Heart left ventricle (tissue), 16 donors: ENCODE results near the gene DHRS7. TPM values are rescaled to one million over a fixed set of nuclear protein-coding genes. Genes with fewer than 3 reads are reported as not detected.
"Not testable (repeated sequence)": the region's sequence is repeated elsewhere in the genome, so short reads cannot be mapped to it uniquely, and the experiment has no call there.

Experiments
- ATAC-seq, 4 donors: fragments of 200-7000 bp; cut with Tn5 transposase; one replicate each; pipeline ENCODE4 v1.9.1; 2020 to 2022; ENCODE audit warnings: moderate library complexity in 4 of 4, mild to moderate bottlenecking in 3 of 4, moderate number of reproducible peaks in 1 of 4
- DNase-seq, 5 donors: peaks; one replicate each; pipeline ENCODE4 v3.0.0-alpha.2; 2020
- H3K27ac ChIP-seq, 12 donors: fragments of 200-600 bp; sonication (generic) in 4 of 12; one replicate each; pipeline versions ENCODE4 v1.5.0 to v1.8.0; 2016 to 2022; ENCODE audit warnings: mild to moderate bottlenecking in 2 of 12
- H3K27me3 ChIP-seq, 9 donors: fragments of 200-600 bp; sonication (generic) in 2 of 9; one replicate each; pipeline versions ENCODE4 v1.5.1 to v1.8.0; 2016 to 2022; ENCODE audit warnings: mild to moderate bottlenecking in 3 of 9
- H3K36me3 ChIP-seq, 9 donors: fragments of 200-600 bp; sonication (generic) in 2 of 9; one replicate each; pipeline versions ENCODE4 v1.5.0 to v1.8.0; 2018 to 2022; ENCODE audit warnings: mild to moderate bottlenecking in 2 of 9
- H3K4me1 ChIP-seq, 12 donors: fragments of 200-600 bp; sonication (generic) in 4 of 12; one replicate each; pipeline versions ENCODE4 v1.5.0 to v1.8.0; 2016 to 2022; ENCODE audit warnings: mild to moderate bottlenecking in 3 of 12
- H3K4me3 ChIP-seq, 12 donors: fragments of 200-600 bp; sonication (generic) in 4 of 12; one replicate each; pipeline versions ENCODE4 v1.5.0 to v1.8.0; 2017 to 2022; ENCODE audit warnings: mild to moderate bottlenecking in 9 of 12, moderate library complexity in 4 of 12
- H3K9me3 ChIP-seq, 12 donors: fragments of 200-600 bp; sonication (generic) in 4 of 12; one replicate each; pipeline versions ENCODE4 v1.5.0 to v1.8.0; 2016 to 2022; ENCODE audit warnings: mild to moderate bottlenecking in 1 of 12
- POLR2A ChIP-seq, 2 donors: fragments of 450-650 bp; IDR thresholded peaks; one replicate each; pipeline ENCODE4 v1.6.1; 2017; ENCODE audit warnings: antibody characterized with exemption in 2 of 2, mild to moderate bottlenecking in 2 of 2, moderate library complexity in 2 of 2
- WGBS, 4 donors: extraction: QIAGEN DNeasy Blood & Tissue Kit in 2 of 4; methylation state at CpG; one replicate each; pipeline versions ENCODE4 v1.1.5 to v1.1.7; 2013 to 2018; 5-methylcytosine and 5-hydroxymethylcytosine counted together
- intact Hi-C, 10 donors: fragments of 100-400 bp; cut with DNase I; formaldehyde crosslinking; loops; one replicate each; pipeline versions ENCODE4 v1.11.1 to v1.14.2; 2022
- polyA plus RNA-seq, 2 donors: library from polyadenylated mRNA; stranded (reverse); fragments of 200-250 nt; gene quantifications; one replicate each; pipeline ENCODE4 v1.2.3, GENCODE V29; 2013
- total RNA-seq, 9 donors: library from RNA; depleted of rRNA in 2 of 9; stranded (reverse); fragments of >200 nt in 2 of 9; fragmentation: NEBNext Ultra II Directional in 3 of 9; extraction: Animal tissue kit (Norgen Biotek cat#: 25700) in 3 of 9; gene quantifications; one replicate each; pipeline versions ENCODE4 v1.1.0 to v1.2.4, GENCODE V29; 2016 to 2023
- TF ChIP-seq, protein P1 (sequence below), 12 donors: fragments of 200-600 bp; sonication (generic) in 4 of 12; IDR thresholded peaks; one replicate each; pipeline versions ENCODE4 v1.5.0 to v1.8.0; 2018 to 2022; ENCODE audit warnings: antibody characterized with exemption in 12 of 12, mild to moderate bottlenecking in 5 of 12
- donor health status: ischemic (EF 13 %, LVEDD 7.1; RV severe dilation, severe dysfunction).
- donor health status: healthy with polysubstance abuse.
- donor health status: DM: no; HTN: yes; CAD: no.
- donor health status: DM: no; HTN: no; CAD: no.
- donor health status: ischemic (EF 25% LVEDD 6.9; RV normal size, moderate dysfunction).
- donor health status: ischemic (EF 25% LVEDD 5.7; RV mildly dilated, moderate dysfunction).
- donor health status: healthy.
- donor health status: DM: yes; HTN: yes; CAD: no.
- donor health status: ischemic (EF 35%, LVEDD 5.7; RV mildly dilated, moderate dysfunction).
- donor health status: nonischemic (EF 11% LVEDD 7.7; RV severe dilation, severe dysfunction).
- donor health status: DM: yes; HTN: yes; CAD: no.
- donor health status: PGD.
- donor health status: ischemic (EF 29% LVEDD 5.4; RV normal size, mild dysfunction).
- donor health status: nonischemic (EF 23%, LVEDD 6.1; RV moderate dilation, normal function).

Gene DHRS7
- total and polyA plus RNA-seq, 11 donors: 27.9 to 89.3 (median 40.5) TPM

GRCh38 chr14:60106339-60106738, 58.9 kb downstream of the DHRS7 start:
- Histone ChIP-seq H3K9me3 (no peaks in the 10 kb centered on the region), H3K36me3 (peaks cover 0 to 18% (median 14%) of the 10 kb centered on the region in 9 donors), H3K27ac (peak overlapping the region in 3 of 12 donors; percentile 3 to 50 (median 28)), H3K4me3 (no peak overlapping the region), H3K27me3 (no peaks in the 10 kb centered on the region), H3K4me1 (peaks cover 0 to 51% (median 30%) of the 10 kb centered on the region in 12 donors)
- intact Hi-C loops: loop anchor here in 3 of 10 donors (5.0 to 10.0 kb wide), 3 partner anchors 46 to 51 kb away; no protein-coding TSS in a partner anchor
- DNase-seq (peak in 1 of 5 donors; percentile 16), ATAC-seq (peak in 3 of 4 donors; percentile 68 to 75 (median 74))
- TF ChIP-seq, protein P1, sequence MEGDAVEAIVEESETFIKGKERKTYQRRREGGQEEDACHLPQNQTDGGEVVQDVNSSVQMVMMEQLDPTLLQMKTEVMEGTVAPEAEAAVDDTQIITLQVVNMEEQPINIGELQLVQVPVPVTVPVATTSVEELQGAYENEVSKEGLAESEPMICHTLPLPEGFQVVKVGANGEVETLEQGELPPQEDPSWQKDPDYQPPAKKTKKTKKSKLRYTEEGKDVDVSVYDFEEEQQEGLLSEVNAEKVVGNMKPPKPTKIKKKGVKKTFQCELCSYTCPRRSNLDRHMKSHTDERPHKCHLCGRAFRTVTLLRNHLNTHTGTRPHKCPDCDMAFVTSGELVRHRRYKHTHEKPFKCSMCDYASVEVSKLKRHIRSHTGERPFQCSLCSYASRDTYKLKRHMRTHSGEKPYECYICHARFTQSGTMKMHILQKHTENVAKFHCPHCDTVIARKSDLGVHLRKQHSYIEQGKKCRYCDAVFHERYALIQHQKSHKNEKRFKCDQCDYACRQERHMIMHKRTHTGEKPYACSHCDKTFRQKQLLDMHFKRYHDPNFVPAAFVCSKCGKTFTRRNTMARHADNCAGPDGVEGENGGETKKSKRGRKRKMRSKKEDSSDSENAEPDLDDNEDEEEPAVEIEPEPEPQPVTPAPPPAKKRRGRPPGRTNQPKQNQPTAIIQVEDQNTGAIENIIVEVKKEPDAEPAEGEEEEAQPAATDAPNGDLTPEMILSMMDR (IDR thresholded peaks at IDR 0.05): no peak
- no peak for TF ChIP-seq POLR2A (IDR thresholded peaks at IDR 0.05)
- WGBS, 4 donors: 30 to 41% (median 37%) methylated on average over 2 of the region's 2 CpGs

DNA sequence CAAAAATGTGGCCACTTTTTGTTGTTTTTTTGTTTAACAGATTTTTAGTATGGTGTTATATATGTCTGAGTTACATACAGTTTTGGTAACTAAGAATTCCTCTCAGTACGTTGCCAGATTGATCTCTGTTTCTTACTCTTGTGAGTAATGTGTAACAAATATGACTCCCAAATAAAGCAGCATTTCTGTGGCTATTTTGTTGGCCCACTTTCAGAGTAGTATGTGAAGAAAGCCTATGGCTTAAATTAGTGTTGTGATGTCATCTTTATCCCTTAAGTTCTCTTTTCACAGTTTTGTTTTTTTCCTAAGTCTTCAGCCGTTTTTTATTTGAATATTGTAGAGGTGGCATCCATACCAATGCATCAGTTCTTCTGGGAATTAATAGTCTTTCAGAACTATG, 62.8 kb downstream of the DHRS7 start:
- no peak for ATAC-seq
- no peak for DNase-seq
- H3K4me3 ChIP-seq: no peak overlapping the region
- H3K27me3 ChIP-seq: no peaks in the 10 kb centered on the region
- H3K4me1 ChIP-seq: peaks cover 0 to 59% (median 36%) of the 10 kb centered on the region in 12 donors
- intact Hi-C loops: loop anchor here in 1 of 10 donors (10.0 kb wide), 1 partner anchor 52 kb away; no protein-coding TSS in a partner anchor
- TF ChIP-seq, protein P1 (IDR thresholded peaks at IDR 0.05): no peak
- no peak for TF ChIP-seq POLR2A (IDR thresholded peaks at IDR 0.05)
- 29 to 38% (median 35%) methylated on average over 2 of the region's 2 CpGs for WGBS, 4 donors
- peaks cover 0 to 11% (median 0%) of the 10 kb centered on the region in 9 donors for H3K36me3 ChIP-seq
- H3K9me3 ChIP-seq: no peaks in the 10 kb centered on the region
- peak overlapping the region in 4 of 12 donors; percentile 18 to 34 (median 29) for H3K27ac ChIP-seq

DNA sequence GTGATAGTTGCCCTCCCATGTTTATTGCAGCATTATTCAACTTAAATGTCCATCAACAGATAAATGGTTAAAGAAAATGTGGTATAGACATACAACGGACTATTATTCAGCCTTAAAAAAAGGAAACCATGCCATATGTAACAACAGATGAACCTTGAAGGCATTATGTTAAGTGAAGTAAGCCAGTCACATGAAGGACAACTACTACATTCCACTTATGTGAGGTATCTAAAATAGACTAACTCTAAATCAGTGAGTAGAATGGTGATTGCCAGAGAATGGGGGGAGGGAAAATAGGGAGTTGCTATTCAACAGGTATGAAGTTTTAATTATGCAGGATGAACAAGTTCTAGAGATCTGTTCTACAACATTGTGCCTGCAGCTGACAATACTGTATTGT, 63.4 kb downstream of the DHRS7 start:
- ATAC-seq (peak in 3 of 4 donors; percentile 47 to 73 (median 63)), DNase-seq (no peak)
- H3K27ac ChIP-seq: peak overlapping the region in 5 of 12 donors; percentile 7 to 39 (median 19)
- peaks cover 0 to 12% (median 0%) of the 10 kb centered on the region in 9 donors for H3K36me3 ChIP-seq
- H3K4me3 ChIP-seq: no peak overlapping the region
- intact Hi-C loops: loop anchor here in 1 of 10 donors (10.0 kb wide), 1 partner anchor 53 kb away; no protein-coding TSS in a partner anchor
- no peaks in the 10 kb centered on the region for H3K27me3 ChIP-seq
- H3K9me3 ChIP-seq: no peaks in the 10 kb centered on the region
- TF ChIP-seq, protein P1 (IDR thresholded peaks at IDR 0.05): no peak
- 53 to 63% (median 58%) methylated on average over 1 of the region's 1 CpG for WGBS, 4 donors
- H3K4me1 ChIP-seq: peaks cover 0 to 61% (median 34%) of the 10 kb centered on the region in 12 donors

DNA sequence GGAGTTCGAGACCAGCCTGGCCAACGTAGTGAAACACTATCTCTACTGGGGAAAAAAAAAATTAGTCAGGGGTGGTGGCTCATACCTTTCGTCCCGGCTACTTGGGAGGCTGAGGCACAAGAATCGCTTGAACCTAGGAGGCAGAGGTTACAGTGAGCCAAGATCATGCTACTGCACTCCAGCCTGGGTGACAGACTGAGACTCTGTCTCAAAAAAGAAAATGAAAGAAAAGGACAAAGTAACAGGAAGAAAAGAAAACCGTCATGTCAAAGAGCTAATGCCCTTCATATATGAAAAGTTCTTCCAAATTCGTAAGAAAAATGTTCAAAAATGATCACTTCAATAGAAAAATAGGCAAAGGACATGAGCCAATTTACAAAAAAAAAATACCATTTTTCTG, 65.3 kb downstream of the DHRS7 start:
- intact Hi-C loops: loop anchor here in 3 of 10 donors (10.0 kb wide), 3 partner anchors 55 to 615 kb away; partner anchors contain the start of genes DHRS7 (in 1 of the 3), JKAMP (in 1 of the 3) and L3HYPDH (in 1 of the 3)
- not testable (repeated sequence) for H3K9me3 ChIP-seq, H3K27ac ChIP-seq, H3K4me3 ChIP-seq, H3K27me3 ChIP-seq, DNase-seq, ATAC-seq
- peaks cover 0 to 12% (median 0%) of the 10 kb centered on the region in 9 donors for H3K36me3 ChIP-seq
- 93 to 96% (median 95%) methylated on average over 7 of the region's 7 CpGs for WGBS, 4 donors
- peaks cover 3 to 63% (median 37%) of the 10 kb centered on the region in 12 donors for H3K4me1 ChIP-seq
